Muscle of leg (tissue), 11 donors: ENCODE data around the gene SLC35F1. TPM values are rescaled to one million over a fixed set of nuclear protein-coding genes. Genes with fewer than 3 reads are reported as not detected.

Source experiments
- DNase-seq: peaks from one replicate; pipeline ENCODE4 v3.0.0; 2013
- H3K27ac ChIP-seq: one replicate; pipeline ENCODE4 v1.5.1; 2013; ENCODE audit warnings: mild to moderate bottlenecking, low read length, control low read depth
- H3K27me3 ChIP-seq: one replicate; pipeline ENCODE4 v1.6.1; 2013; ENCODE audit warnings: low read length; ENCODE audit not compliant: control insufficient read depth, insufficient read depth
- H3K36me3 ChIP-seq: one replicate; pipeline ENCODE4 v1.6.1; 2013; ENCODE audit warnings: low read length; ENCODE audit not compliant: control insufficient read depth, insufficient read depth
- H3K4me1 ChIP-seq: one replicate; pipeline ENCODE4 v1.6.1; 2013; ENCODE audit warnings: low read length; ENCODE audit not compliant: control insufficient read depth, insufficient read depth
- H3K4me3 ChIP-seq: one replicate; pipeline ENCODE4 v1.5.1; 2013; ENCODE audit warnings: low read length, control low read depth
- H3K9me3 ChIP-seq: replicated peaks from 2 replicates; pipeline ENCODE4 v1.6.1; 2013; ENCODE audit warnings: low read depth, low read length; ENCODE audit not compliant: control insufficient read depth
- WGBS: methylation state at CpG from one replicate; pipeline ENCODE4 v1.1.5; 2013; ENCODE audit warnings: missing lambda C conversion rate; ENCODE audit not compliant: insufficient coverage; 5-methylcytosine and 5-hydroxymethylcytosine counted together
- polyA plus RNA-seq, 8 donors: library from polyadenylated mRNA; unstranded; fragments of 120-200 nt; gene quantifications; one replicate each; pipeline versions ENCODE4 v1.2.1 to v1.2.3, GENCODE V29; 2013; ENCODE audit warnings: inconsistent platforms in 1 of 8, low replicate concordance in 1 of 8; ENCODE audit not compliant: insufficient read length in 8 of 8, insufficient read depth in 1 of 8
- total RNA-seq: library from RNA; stranded (reverse); fragments of 120-200 nt; gene quantifications from one replicate; pipeline ENCODE4 v1.2.4, GENCODE V29; 2013

SLC35F1 gene
- total and polyA plus RNA-seq, 9 donors, result 1.5 to 6.2 (median 2.1) TPM

DNA sequence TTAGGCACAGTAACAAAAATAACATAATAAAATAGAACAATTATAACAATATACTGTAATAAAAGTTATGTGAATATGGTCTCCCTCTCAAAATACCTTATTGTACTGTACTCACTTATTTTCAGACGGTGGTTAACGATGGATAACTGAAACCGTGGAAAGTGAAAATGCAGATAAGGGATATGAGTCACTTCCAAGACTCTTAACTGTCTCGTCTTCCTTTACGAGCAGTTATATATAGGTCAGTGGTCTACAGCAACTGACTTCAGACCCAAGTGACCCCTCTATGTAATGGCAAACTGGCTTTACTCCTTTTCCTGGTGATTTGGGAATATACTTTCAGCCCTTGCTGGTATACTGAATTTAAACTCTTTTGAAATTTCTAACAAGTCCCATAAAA, 261.4 kb downstream of the SLC35F1 start:
- H3K36me3 ChIP-seq, result no peaks in the 10 kb centered on the region
- H3K27me3 ChIP-seq, result no peaks in the 10 kb centered on the region
- DNase-seq, result no peak
- H3K4me3 ChIP-seq, result no peak overlapping the region
- peaks cover 1% of the 10 kb centered on the region for H3K9me3 ChIP-seq
- WGBS, result 82% methylated on average over 3 of the region's 5 CpGs
- no peaks in the 10 kb centered on the region for H3K4me1 ChIP-seq
- H3K27ac ChIP-seq, result no peak overlapping the region

DNA sequence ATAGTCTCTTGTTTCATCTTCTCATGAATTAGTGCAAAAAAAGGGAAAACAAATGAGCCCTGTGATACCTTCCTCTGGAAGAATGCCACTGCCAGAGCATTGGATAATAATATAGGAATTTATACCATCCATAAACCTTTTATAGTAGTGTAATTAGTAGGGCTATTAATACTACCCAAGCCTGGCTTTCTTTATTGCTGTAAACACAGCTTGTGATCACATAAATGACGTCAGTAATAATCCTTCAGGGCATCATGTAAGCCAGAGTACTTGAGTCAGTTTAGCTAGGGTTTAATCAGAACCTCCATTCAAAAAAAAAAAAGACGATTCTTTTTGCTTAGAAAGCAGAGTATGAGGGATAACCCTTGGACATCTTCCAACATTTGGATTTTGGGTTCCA, 264.8 kb downstream of the SLC35F1 start:
- no peak for DNase-seq
- H3K9me3 ChIP-seq, result peaks cover 5% of the 10 kb centered on the region
- H3K36me3 ChIP-seq, result no peaks in the 10 kb centered on the region
- H3K4me1 ChIP-seq, result no peaks in the 10 kb centered on the region
- H3K4me3 ChIP-seq, result no peak overlapping the region
- H3K27me3 ChIP-seq, result no peaks in the 10 kb centered on the region
- WGBS, result no CpG with 5 or more reads among the region's 2 CpGs
- no peak overlapping the region for H3K27ac ChIP-seq

DNA sequence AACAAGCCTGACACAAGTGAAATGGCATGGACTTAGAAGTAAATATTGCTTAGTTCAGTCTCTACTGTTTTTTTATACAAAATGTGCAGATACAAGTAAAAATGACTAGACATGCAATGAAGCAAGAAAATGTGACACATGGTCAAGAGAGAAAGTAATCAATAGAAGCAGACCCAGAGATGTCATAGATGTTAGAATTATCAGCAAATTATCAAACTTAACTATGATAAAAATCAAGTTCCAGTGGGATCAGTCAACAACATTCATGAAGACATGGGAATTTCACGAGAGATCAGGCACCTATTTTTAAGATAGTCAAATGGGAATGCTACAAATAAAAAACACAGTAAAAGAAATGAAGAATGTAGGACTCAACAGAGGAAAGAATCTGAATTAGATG, 267.0 kb downstream of the SLC35F1 start:
- Histone ChIP-seq H3K27me3 (no peaks in the 10 kb centered on the region), H3K4me3 (no peak overlapping the region), H3K27ac (no peak overlapping the region), H3K9me3 (peaks cover 5% of the 10 kb centered on the region), H3K36me3 (no peaks in the 10 kb centered on the region), H3K4me1 (no peaks in the 10 kb centered on the region)
- no peak for DNase-seq
- no CpG with 5 or more reads among the region's 1 CpG for WGBS

DNA sequence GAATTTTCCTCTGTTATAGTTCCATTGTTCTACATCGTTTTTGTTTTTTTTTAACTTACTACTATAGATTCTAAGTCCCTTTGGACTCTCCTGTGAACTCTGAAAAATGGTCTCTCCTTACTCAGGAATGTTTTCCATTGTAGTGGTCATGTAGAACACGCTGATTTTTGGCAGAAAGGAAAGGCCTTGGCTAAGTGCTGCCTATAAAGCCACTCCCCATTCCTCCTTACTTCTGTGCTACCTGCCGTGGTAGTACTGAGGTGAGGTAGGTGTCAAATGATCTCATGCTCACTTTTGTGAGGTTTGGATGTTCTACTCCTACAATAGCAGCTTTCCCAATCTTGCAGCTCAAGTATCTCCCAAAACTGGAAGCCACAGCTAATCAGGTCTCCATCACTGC, 270.7 kb downstream of the SLC35F1 start:
- no peak for DNase-seq
- H3K4me1 ChIP-seq, result no peaks in the 10 kb centered on the region
- no peaks in the 10 kb centered on the region for H3K36me3 ChIP-seq
- no peak overlapping the region for H3K27ac ChIP-seq
- H3K27me3 ChIP-seq, result no peaks in the 10 kb centered on the region
- no CpG with 5 or more reads among the region's 3 CpGs for WGBS
- H3K4me3 ChIP-seq, result no peak overlapping the region
- H3K9me3 ChIP-seq, result peaks cover 5% of the 10 kb centered on the region

DNA sequence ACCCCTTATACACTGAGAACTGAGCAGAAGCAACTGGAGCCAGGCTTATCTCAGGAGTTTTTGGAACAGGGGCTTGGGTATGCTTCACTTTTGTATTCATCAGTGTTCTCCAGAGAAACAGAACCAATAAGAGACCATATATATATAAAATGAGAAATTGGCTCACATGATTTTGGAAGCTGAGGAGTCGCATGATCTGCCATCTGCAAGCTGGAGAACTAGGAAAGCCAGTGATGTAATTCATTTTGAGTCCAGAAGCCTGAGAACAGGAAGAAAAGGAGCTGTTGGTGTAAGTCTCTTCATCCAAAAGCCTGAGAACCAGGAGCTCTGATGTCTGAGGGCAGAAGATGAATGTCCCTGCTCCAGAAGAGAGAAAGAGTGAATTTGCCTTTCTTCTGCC, 272.0 kb downstream of the SLC35F1 start:
- no peak overlapping the region for H3K27ac ChIP-seq
- H3K4me3 ChIP-seq, result no peak overlapping the region
- H3K36me3 ChIP-seq, result no peaks in the 10 kb centered on the region
- 75% methylated on average over 1 of the region's 1 CpG for WGBS
- H3K4me1 ChIP-seq, result no peaks in the 10 kb centered on the region
- no peaks in the 10 kb centered on the region for H3K27me3 ChIP-seq
- peaks cover 1% of the 10 kb centered on the region for H3K9me3 ChIP-seq
- DNase-seq, result no peak

DNA sequence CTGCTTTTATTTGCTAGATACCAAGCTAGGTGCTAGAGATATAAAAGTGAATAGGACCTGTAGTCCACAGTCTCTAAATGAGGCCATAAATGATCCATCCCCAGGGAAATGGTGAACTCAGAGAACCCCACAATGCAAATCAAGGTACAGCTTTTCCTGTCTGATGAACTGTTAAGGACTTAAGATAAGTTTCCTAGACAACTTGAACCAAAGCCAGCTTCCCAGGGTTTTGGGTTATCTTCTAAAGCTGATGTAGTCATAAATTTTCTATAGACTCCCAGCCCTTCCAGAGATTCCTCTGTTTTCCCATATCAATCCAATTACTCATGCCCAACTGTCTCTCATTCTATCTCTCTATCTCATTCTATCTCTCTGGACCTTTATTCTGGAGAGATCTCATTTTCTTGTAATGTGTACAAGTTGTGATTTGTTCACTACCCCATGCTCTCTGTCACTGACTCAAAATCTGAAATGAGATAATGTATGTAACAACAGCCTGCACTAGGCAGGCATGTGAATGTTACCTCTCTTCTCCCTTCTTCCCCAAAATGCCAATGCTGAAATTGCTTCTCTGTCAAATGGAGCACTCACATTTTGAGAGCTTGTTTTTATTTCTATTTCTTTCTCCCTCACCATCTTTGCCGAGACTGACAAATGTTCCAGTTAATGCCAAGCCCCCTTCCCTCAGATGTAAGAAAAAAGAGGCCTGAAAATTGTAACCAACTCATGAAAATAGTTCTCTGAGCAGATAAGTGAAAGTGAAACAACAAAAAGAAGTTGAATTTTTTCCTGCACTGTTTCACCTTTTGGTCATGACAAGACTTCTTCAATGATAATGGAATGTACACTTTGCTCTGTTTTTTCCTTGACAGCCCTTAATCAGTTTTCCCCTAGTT, 279.9 kb downstream of the SLC35F1 start:
- DNase-seq, result no peak
- H3K4me1 ChIP-seq, result no peaks in the 10 kb centered on the region
- no peaks in the 10 kb centered on the region for H3K36me3 ChIP-seq
- no CpG with 5 or more reads among the region's 1 CpG for WGBS
- H3K9me3 ChIP-seq, result no peaks in the 10 kb centered on the region
- H3K4me3 ChIP-seq, result no peak overlapping the region
- H3K27ac ChIP-seq, result no peak overlapping the region
- no peaks in the 10 kb centered on the region for H3K27me3 ChIP-seq

DNA sequence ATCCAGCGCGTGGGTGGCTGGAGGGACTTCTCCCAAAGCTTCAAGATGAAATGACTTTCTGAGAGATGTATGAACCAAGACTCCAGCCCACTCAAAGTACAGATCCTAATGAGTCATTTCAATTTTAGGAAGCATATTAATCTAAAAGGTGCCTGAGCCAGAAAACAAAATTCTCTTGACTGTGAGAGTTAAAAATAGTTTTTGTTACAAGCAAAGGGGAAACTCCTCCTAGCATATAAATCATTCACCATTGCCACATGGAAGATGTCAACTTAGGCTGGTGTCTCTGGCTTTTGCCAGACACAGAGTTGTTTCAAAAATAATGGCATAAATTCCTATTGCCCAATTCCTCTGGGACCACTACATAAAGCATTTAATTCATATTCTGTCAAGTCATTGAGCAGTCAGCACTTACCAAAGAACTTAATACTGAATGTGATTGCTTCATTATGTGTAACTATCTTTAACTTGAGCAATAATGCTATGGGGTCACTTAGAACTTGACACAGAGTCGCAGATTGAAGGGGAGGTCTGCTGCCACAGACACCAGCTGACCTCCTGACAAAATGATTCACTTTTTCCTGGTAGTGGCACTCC, 280.6 kb downstream of the SLC35F1 start:
- Histone ChIP-seq H3K27me3 (no peaks in the 10 kb centered on the region), H3K36me3 (no peaks in the 10 kb centered on the region), H3K9me3 (no peaks in the 10 kb centered on the region), H3K4me3 (no peak overlapping the region), H3K4me1 (no peaks in the 10 kb centered on the region), H3K27ac (no peak overlapping the region)
- DNase-seq, result peak; percentile 5
- WGBS, result no CpG with 5 or more reads among the region's 3 CpGs

DNA sequence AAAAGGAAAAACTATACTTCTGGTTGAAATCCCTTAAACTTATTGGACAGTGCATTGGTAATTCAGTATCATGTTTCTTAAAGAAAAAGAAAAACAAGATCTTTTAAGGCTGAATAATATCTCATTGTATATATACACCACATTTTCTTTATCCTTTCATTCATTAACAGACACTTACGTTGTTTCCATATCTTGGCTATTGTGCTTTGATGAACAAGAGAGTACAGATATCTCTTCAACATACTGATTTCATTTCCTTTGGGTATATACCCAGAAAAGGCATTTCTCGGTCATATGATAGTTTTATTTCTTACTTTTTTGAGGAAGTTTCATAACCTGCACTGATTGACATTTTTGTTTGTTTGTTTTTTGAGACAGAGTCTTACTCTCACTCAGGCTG, 281.5 kb downstream of the SLC35F1 start:
- no peaks in the 10 kb centered on the region for H3K4me1 ChIP-seq
- no peaks in the 10 kb centered on the region for H3K27me3 ChIP-seq
- no peaks in the 10 kb centered on the region for H3K36me3 ChIP-seq
- H3K4me3 ChIP-seq, result no peak overlapping the region
- WGBS, result no CpG with 5 or more reads among the region's 2 CpGs
- DNase-seq, result no peak
- no peaks in the 10 kb centered on the region for H3K9me3 ChIP-seq
- H3K27ac ChIP-seq, result no peak overlapping the region

DNA sequence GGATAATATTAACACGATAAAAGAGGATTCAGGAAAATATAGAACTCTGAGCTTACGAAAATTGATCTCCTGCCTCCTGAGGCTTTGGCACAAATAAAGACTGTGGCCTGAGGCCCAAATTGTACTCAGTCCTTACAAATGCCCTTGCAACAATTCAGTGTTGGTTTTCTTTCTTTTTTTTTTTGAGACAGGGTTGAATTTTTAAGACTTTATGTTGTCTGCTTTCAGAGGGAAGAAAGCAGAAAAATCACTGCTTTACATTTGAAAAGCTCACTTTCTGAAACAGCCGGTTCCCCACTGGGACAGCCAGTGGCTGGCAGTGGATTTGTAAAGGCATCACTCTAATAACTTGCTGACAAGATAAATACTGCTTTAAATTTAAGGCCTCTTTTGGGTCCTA, 290.5 kb downstream of the SLC35F1 start:
- no peaks in the 10 kb centered on the region for H3K36me3 ChIP-seq
- DNase-seq, result no peak
- H3K4me1 ChIP-seq, result no peaks in the 10 kb centered on the region
- H3K4me3 ChIP-seq, result no peak overlapping the region
- no peaks in the 10 kb centered on the region for H3K9me3 ChIP-seq
- no peak overlapping the region for H3K27ac ChIP-seq
- H3K27me3 ChIP-seq, result no peaks in the 10 kb centered on the region
- 40% methylated on average over 1 of the region's 3 CpGs for WGBS

DNA sequence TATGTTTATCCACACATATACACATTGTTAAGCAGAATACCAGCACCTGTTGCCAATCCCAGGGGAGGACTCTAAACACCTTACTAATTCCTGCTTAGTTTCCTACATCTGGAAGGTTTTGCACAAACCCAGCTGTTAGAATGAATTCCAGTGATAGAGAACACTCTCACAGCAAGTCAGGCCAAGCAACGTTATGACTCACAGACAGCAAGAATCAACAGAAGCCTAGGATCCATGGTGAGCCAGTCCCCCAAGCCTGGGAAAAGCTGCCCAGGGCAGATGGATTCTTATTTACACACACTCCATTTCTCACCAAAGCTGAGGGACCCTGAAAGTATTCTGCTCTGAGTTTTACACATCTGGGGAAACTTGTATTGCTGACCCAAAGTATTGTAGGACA, 291.7 kb downstream of the SLC35F1 start:
- Histone ChIP-seq H3K4me3 (no peak overlapping the region), H3K9me3 (no peaks in the 10 kb centered on the region)

More for the DNA sequence above, 291.7 kb downstream of the SLC35F1 start:
- Histone ChIP-seq H3K27me3 (no peaks in the 10 kb centered on the region), H3K4me1 (no peaks in the 10 kb centered on the region), H3K36me3 (no peaks in the 10 kb centered on the region), H3K27ac (no peak overlapping the region)
- DNase-seq, result no peak
- 0% methylated on average over 1 of the region's 1 CpG for WGBS
